ENCODE measurements around the gene FNBP1. TPM values are rescaled to one million over a fixed set of nuclear protein-coding genes. Genes with fewer than 3 reads are reported as not detected.

The FNBP1 gene
- total RNA-seq, 1 donor from 2014 or later = 38.2 TPM

- no peak for DNase-seq
Observed at GRCh38 chr9:129919841-129920240, 123.1 kb downstream of the FNBP1 start.

DNA sequence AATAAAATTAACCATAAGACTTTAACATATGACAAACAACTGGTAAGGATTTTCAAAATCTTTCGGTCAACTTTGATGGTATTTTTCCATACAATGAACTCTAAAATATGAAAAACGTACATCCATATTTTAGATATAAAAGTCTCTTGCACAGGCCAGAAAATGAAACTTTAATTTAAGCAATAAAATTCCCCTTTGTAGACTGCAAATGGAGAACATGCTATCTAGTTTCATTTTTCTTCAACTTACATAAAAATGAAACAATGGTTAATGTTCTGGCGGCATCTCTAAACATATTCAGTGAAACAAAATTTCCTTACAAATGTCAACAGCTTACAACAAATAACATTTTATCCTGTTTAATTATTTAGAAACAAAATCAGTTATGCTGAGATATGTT lies 123.7 kb downstream of the FNBP1 start:
- DNase-seq = no peak

- DNase-seq = peak; percentile 17
Observed at GRCh38 chr9:129918296-129918950, 124.6 kb downstream of the FNBP1 start.

GRCh38 chr9:129916707-129917106 lies 126.3 kb downstream of the FNBP1 start:
- DNase-seq = no peak

GRCh38 chr9:129914051-129914450 lies 128.9 kb downstream of the FNBP1 start:
- no peak for DNase-seq

- DNase-seq = no peak
Observed at GRCh38 chr9:129910628-129911567, 132.1 kb downstream of the FNBP1 start.

GRCh38 chr9:129909851-129910250 lies 133.1 kb downstream of the FNBP1 start:
- no peak for DNase-seq

- DNase-seq = no peak
Observed at GRCh38 chr9:129908906-129909305, 134.1 kb downstream of the FNBP1 start.

DNA sequence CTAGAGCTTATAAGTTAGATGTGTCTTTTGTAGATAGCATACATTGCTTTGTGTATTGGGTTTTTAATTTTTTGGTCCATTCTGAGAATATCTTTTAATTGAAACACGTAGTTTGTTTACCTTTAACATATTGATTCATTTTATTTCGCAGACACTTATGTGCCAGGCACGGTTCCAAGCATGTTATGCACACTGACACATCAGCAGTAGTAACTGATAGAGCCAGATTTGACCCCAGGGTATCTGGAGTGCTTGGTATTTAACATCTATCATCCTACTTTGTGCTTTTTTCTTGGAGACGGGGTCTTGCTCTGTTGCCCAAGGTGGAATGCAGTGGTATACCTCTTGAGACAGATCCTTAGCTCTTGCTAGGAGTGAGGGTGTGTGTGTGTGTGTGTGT lies 135.8 kb downstream of the FNBP1 start:
- DNase-seq = no peak

- DNase-seq = no peak
Observed at GRCh38 chr9:129906298-129906697, 136.7 kb downstream of the FNBP1 start.

GRCh38 chr9:129904734-129905133 lies 138.3 kb downstream of the FNBP1 start:
- no peak for DNase-seq

- DNase-seq = no peak
Observed at GRCh38 chr9:129902740-129903134, 140.3 kb downstream of the FNBP1 start.

GRCh38 chr9:129901993-129902739 lies 140.8 kb downstream of the FNBP1 start:
- no peak for DNase-seq

DNA sequence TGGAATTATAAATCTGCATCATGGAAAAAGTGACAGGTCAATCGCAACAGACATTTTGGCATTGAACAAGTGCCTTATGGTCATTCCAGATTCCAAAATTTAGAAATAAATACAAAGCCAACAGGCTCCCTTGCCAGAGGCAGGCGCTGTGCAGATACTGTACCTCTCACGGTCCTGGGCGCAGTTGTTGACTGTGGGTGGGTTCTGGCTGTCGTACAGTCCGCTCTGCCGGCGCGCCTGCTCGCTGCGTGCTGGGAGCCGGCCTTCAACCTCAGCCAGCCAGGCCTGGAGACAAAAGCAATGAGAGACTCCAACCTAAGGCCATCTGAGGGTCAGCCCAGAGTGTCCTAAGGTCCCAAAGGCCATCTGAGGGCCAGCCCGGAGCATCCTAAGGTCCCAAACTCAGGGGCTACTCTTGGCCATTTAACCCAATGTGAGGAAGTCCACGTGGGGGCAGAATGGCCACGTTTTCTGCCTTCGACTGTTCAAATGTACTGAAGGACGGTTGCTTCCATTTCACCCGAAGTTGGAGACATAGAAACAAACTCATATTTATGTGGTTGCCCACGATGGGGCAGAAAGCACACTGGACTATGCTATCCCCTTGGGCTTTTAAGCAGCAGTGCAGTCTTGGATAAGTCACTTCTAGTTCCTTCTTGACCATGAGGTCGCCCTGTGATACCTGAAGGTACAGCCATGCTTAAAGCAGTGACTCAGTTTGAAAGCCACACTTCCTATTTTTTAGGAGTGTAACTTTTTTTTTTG lies 142.5 kb downstream of the FNBP1 start:
- DNase-seq = no peak

- DNase-seq = no peak
Observed at GRCh38 chr9:129899620-129900019, 143.4 kb downstream of the FNBP1 start.

- DNase-seq = no peak
Observed at GRCh38 chr9:129898185-129898584, 144.8 kb downstream of the FNBP1 start.

- DNase-seq = no peak
Observed at GRCh38 chr9:129897263-129897662, 145.7 kb downstream of the FNBP1 start.

- DNase-seq = no peak
Observed at GRCh38 chr9:129895376-129896268, 147.4 kb downstream of the FNBP1 start.

GRCh38 chr9:129894120-129894823 lies 148.7 kb downstream of the FNBP1 start:
- DNase-seq = no peak

DNA sequence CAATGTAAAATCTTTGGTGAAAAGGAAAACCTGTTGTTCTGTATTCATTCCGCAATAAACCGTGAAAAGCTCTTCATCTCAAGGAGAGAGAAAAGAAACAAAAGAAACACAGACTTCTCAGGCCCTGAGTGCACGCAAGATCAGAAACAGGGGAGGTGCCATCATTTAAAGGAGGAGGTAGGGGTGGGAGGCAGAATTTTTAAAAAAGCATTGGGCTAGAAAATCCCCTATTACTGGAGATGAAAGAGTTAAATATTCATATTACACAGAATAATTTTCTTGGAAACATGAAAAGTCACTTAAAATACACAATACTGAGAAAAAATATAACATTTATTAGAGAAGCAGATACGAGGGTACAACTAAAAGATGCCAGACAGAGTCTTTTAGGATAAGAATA lies 151.4 kb downstream of the FNBP1 start:
- DNase-seq = no peak
